ENCODE measurements around the gene LSM14A. TPM values are rescaled to one million over a fixed set of nuclear protein-coding genes. Genes with fewer than 3 reads are reported as not detected.

LSM14A gene
- total and polyA plus RNA-seq, 2 of the 13 experiments (the other 11 are each of a cell fraction or from before 2014, with no cell fraction given): 77.0 to 83.6 TPM

GRCh38 chr19:34171877-34172660, at the start of gene LSM14A (continued):
- TF ChIP-seq BCL3 (CRISPR knock-in tag; IDR thresholded peaks at IDR 0.05) (peak; percentile 42), ZNF280B (CRISPR knock-in tag; IDR thresholded peaks at IDR 0.05; ENCODE audit: borderline replicate concordance) (peak; percentile 83; the same call in 1 of the 2 replicates), THAP7 (CRISPR knock-in tag; IDR thresholded peaks at IDR 0.05) (no peak), ZFP37 (CRISPR knock-in tag; IDR thresholded peaks at IDR 0.05; ENCODE audit: borderline replicate concordance) (no peak), ATF1 (CRISPR knock-in tag; IDR thresholded peaks at IDR 0.05) (no peak), HNRNPK (IDR thresholded peaks at IDR 0.05; ENCODE audit: low read depth, low read length, poor library complexity, severe bottlenecking) (peak; percentile 33), JUNB (CRISPR knock-in tag; IDR thresholded peaks at IDR 0.05; ENCODE audit: borderline replicate concordance) (no peak), RARA (CRISPR knock-in tag; IDR thresholded peaks at IDR 0.05) (no peak; the same call in 1 of the 2 replicates), SPEN (CRISPR knock-in tag; IDR thresholded peaks at IDR 0.05; ENCODE audit: low read depth) (peak; percentile 90), ZNF30 (CRISPR knock-in tag; IDR thresholded peaks at IDR 0.05) (peak; percentile 49; the same call in 1 of the 2 replicates), CSRNP1 (CRISPR knock-in tag; IDR thresholded peaks at IDR 0.05) (peak; percentile 29; the same call in 1 of the 2 replicates), HOXA7 (CRISPR knock-in tag; IDR thresholded peaks at IDR 0.05) (no peak), LRRFIP1 (CRISPR knock-in tag; conservative IDR thresholded peaks at IDR 0.05) (no peak), BORCS8-MEF2B (CRISPR knock-in tag; IDR thresholded peaks at IDR 0.05) (peak; percentile 63; the same call in 1 of the 2 replicates), CBX2 (IDR thresholded peaks at IDR 0.05; ENCODE audit: low read depth, low read length) (no peak), CBX2 (CRISPR knock-in tag; IDR thresholded peaks at IDR 0.05; ENCODE audit: low read depth) (no peak), SP1 (IDR thresholded peaks at IDR 0.05) (no peak), SP1 (CRISPR knock-in tag; IDR thresholded peaks at IDR 0.05) (no peak), ZNF296 (CRISPR knock-in tag; conservative IDR thresholded peaks at IDR 0.05) (no peak), MTA1 (CRISPR knock-in tag; IDR thresholded peaks at IDR 0.05; ENCODE audit: borderline replicate concordance) (no peak)
